ENCODE measurements around the gene SLC8B1. TPM values are rescaled to one million over a fixed set of nuclear protein-coding genes. Genes with fewer than 3 reads are reported as not detected.
A peak's percentile ranks its signal among the peaks of the same experiment; 100 is the strongest.

Gene SLC8B1
- total RNA-seq, 1 experiment from 2014 or later: 30.9 TPM

- no peak for DNase-seq (ENCODE audit: low read depth, low spot score)
- ChIA-PET RAD21 (ENCODE audit: low non-redundant PET in 1 of 2, low total read pairs in 2 of 2, uncharacterized antibody in 2 of 2, unreplicated experiment in 2 of 2) (no interaction called here), CTCF (interaction anchor here (1.2 kb wide), 1 partner anchor 109 kb away, joined by 3 read pairs; no protein-coding TSS in a partner anchor), POLR2A (no interaction called here)
- Histone ChIP-seq H4K20me1 (ENCODE audit: insufficient read depth) (no peaks in the 10 kb centered on the region), H3K36me3 (ENCODE audit: control insufficient read depth in 1 of 2, insufficient read depth in 2 of 2, low read length in 2 of 2) (peaks cover 28% of the 10 kb centered on the region in 2 experiments), H3K4me3 (replicated peaks in 1 of 2; ENCODE audit: low read depth in 1 of 2, low read length in 2 of 2) (no peak overlapping the region), H3K27me3 (ENCODE audit: insufficient read depth, low read length) (no peaks in the 10 kb centered on the region), H3K4me1 (ENCODE audit: control insufficient read depth in 1 of 2, insufficient read depth in 2 of 2, low read length in 2 of 2) (no peaks in the 10 kb centered on the region), H3K4me2 (ENCODE audit: low read length) (no peak overlapping the region), H3K79me2 (ENCODE audit: insufficient read depth, low read length) (no peaks in the 10 kb centered on the region), H3K9me3 (ENCODE audit: control insufficient read depth in 1 of 2, insufficient read depth in 1 of 2, low read depth in 1 of 2, low read length in 2 of 2) (no peaks in the 10 kb centered on the region), H2AFZ (ENCODE audit: low read depth, low read length, poor library complexity, severe bottlenecking) (no peak overlapping the region), H3K27ac (ENCODE audit: low read depth, low read length) (no peak overlapping the region), H3K9me2 (ENCODE audit: insufficient read depth) (no peaks in the 10 kb centered on the region), H3K9ac (ENCODE audit: low read length) (no peak overlapping the region)
- no TSS peak for BruUV-seq (replicated peaks)
- ATAC-seq: no peak
- intact Hi-C loops (cut with micrococcal nuclease): no loop called here
- TF ChIP-seq, protein P1, sequence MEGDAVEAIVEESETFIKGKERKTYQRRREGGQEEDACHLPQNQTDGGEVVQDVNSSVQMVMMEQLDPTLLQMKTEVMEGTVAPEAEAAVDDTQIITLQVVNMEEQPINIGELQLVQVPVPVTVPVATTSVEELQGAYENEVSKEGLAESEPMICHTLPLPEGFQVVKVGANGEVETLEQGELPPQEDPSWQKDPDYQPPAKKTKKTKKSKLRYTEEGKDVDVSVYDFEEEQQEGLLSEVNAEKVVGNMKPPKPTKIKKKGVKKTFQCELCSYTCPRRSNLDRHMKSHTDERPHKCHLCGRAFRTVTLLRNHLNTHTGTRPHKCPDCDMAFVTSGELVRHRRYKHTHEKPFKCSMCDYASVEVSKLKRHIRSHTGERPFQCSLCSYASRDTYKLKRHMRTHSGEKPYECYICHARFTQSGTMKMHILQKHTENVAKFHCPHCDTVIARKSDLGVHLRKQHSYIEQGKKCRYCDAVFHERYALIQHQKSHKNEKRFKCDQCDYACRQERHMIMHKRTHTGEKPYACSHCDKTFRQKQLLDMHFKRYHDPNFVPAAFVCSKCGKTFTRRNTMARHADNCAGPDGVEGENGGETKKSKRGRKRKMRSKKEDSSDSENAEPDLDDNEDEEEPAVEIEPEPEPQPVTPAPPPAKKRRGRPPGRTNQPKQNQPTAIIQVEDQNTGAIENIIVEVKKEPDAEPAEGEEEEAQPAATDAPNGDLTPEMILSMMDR (IDR thresholded peaks at IDR 0.05 in 2 of 3, conservative IDR thresholded peaks at IDR 0.05 in 1 of 3; ENCODE audit: borderline replicate concordance in 1 of 3, insufficient read depth in 1 of 3, low read depth in 2 of 3, low read length in 2 of 3): peak in 2 of 3 experiments; percentile 13 to 18; a peak in 1 of 6 replicates
- TF ChIP-seq ZNF274 (IDR thresholded peaks at IDR 0.05; ENCODE audit: low read depth, low read length): no peak
Measured at GRCh38 chr12:113316155-113316554, 18.8 kb downstream of the SLC8B1 start.

DNA sequence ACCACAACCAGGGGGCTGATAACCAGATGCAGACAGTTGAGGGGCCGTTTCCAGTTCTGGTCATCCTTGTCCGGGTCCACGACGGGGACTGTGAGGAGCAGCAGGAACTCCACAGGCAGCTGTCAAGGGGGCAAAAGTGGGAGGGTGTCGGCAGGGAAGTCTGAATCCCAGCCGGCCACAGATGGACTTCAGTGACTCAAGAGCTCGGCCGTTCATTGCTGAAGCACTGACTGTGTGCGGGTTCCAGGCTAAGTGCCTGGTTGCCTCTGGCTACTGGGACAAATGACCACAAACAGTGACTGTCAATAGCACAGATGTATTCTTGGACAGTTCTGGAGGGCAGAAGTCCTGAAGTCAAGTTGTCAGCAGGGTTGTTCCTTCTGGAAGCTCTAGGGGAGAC, 19.6 kb downstream of the SLC8B1 start:
- Histone ChIP-seq H3K9me3 (ENCODE audit: control insufficient read depth in 1 of 2, insufficient read depth in 1 of 2, low read depth in 1 of 2, low read length in 2 of 2) (no peaks in the 10 kb centered on the region), H3K4me2 (ENCODE audit: low read length) (no peak overlapping the region), H3K4me3 (replicated peaks in 1 of 2; ENCODE audit: low read depth in 1 of 2, low read length in 2 of 2) (no peak overlapping the region), H2AFZ (ENCODE audit: low read depth, low read length, poor library complexity, severe bottlenecking) (no peak overlapping the region), H3K36me3 (ENCODE audit: control insufficient read depth in 1 of 2, insufficient read depth in 2 of 2, low read length in 2 of 2) (peaks cover 23 to 28% of the 10 kb centered on the region in 2 experiments), H3K9me2 (ENCODE audit: insufficient read depth) (no peaks in the 10 kb centered on the region), H4K20me1 (ENCODE audit: insufficient read depth) (no peaks in the 10 kb centered on the region), H3K4me1 (ENCODE audit: control insufficient read depth in 1 of 2, insufficient read depth in 2 of 2, low read length in 2 of 2) (no peaks in the 10 kb centered on the region), H3K9ac (ENCODE audit: low read length) (no peak overlapping the region), H3K27ac (ENCODE audit: low read depth, low read length) (no peak overlapping the region), H3K27me3 (ENCODE audit: insufficient read depth, low read length) (no peaks in the 10 kb centered on the region), H3K79me2 (ENCODE audit: insufficient read depth, low read length) (no peaks in the 10 kb centered on the region)
- DNase-seq (ENCODE audit: low read depth, low spot score): no peak
- intact Hi-C loops (cut with micrococcal nuclease): no loop called here
- ATAC-seq: no peak
- RAD21 ChIA-PET (ENCODE audit: low non-redundant PET in 1 of 2, low total read pairs in 2 of 2, uncharacterized antibody in 2 of 2, unreplicated experiment in 2 of 2): no interaction called here
- CTCF ChIA-PET: interaction anchor here (1.2 kb wide), 1 partner anchor 110 kb away, joined by 3 read pairs; no protein-coding TSS in a partner anchor
- POLR2A ChIA-PET: no interaction called here
- BruUV-seq (replicated peaks): no TSS peak
- TF ChIP-seq EGR1 (IDR thresholded peaks at IDR 0.05; ENCODE audit: low read depth) (no peak), EZH2phosphoT487 (IDR thresholded peaks at IDR 0.05; ENCODE audit: borderline replicate concordance) (no peak), ZNF274 (IDR thresholded peaks at IDR 0.05; ENCODE audit: low read depth, low read length) (no peak), FOSL1 (IDR thresholded peaks at IDR 0.05; ENCODE audit: low read depth) (no peak), TCF7L2 (IDR thresholded peaks at IDR 0.05; ENCODE audit: borderline replicate concordance, extremely low read depth, insufficient read depth, insufficient read length) (no peak), CEBPB (IDR thresholded peaks at IDR 0.05; ENCODE audit: low read depth) (no peak), CBX3 (IDR thresholded peaks at IDR 0.05; ENCODE audit: low read depth) (no peak), EZH2 (IDR thresholded peaks at IDR 0.05) (no peak), ZFX (IDR thresholded peaks at IDR 0.05) (no peak), ELF1 (IDR thresholded peaks at IDR 0.05; ENCODE audit: borderline replicate concordance, low read depth) (no peak)
- TF ChIP-seq, protein P2, sequence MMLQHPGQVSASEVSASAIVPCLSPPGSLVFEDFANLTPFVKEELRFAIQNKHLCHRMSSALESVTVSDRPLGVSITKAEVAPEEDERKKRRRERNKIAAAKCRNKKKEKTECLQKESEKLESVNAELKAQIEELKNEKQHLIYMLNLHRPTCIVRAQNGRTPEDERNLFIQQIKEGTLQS (IDR thresholded peaks at IDR 0.05): no peak
